GM12891 (cell line): ENCODE data around the gene KTN1.

Source experiments
- PAX5 ChIP-seq: IDR thresholded peaks from 2 replicates; pipeline ENCODE4 v1.6.1; 2011; ENCODE audit warnings: low read length, moderate library complexity, mild to moderate bottlenecking; ENCODE audit not compliant: insufficient read depth, severe bottlenecking
- POLR2A ChIP-seq: IDR thresholded peaks from 2 replicates; pipeline ENCODE4 v1.6.1; 2011; ENCODE audit warnings: low read depth, low read length, control low read depth
- POLR2AphosphoS5 ChIP-seq: IDR thresholded peaks from 2 replicates; pipeline ENCODE4 v1.6.1; 2011; ENCODE audit warnings: low read depth, low read length, control low read depth
- POU2F2 ChIP-seq: IDR thresholded peaks from 2 replicates; pipeline ENCODE4 v1.6.1; 2011; ENCODE audit warnings: low read depth, mild to moderate bottlenecking, control low read depth, low read length, moderate library complexity
- SPI1 ChIP-seq: IDR thresholded peaks from 2 replicates; pipeline ENCODE4 v1.6.1; 2011; ENCODE audit warnings: low read depth, low read length, control low read depth
- TAF1 ChIP-seq: IDR thresholded peaks from 2 replicates; pipeline ENCODE4 v1.6.1; 2011; ENCODE audit warnings: low read depth, low read length, control low read depth

DNA sequence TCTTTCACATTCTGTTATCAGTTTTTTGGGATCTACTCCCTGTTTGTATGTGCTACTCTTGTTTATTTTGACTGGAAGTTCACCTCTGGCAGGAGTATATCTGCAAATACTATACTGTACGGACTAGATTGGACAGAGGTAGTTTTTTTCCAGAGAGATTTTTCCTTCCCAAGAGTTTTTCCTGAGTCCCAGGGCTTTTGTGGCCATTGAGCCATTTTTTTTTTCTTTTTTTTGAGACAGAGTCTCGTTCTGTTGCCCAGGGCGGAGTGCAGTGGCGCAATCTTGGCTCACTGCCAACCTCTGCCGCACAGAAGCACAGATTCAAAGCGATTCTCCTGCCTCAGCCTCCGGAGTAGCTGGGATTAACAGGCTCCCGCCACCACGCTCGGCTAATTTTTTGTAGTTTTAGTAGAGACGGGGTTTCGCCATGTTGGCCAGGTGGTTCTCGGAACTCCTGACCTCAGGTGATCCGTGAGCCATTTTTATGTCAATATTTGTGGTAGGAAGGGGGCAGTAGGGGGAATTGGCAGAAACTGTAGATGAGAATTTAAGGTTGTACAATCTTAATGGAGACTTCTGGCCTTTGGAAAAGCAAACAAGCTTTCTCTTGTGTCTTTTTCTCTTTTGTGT is 19.4 kb downstream of the KTN1 start:
- no peak for TF ChIP-seq TAF1
- no peak for TF ChIP-seq POLR2AphosphoS5
- TF ChIP-seq POLR2A = no peak
- no peak for TF ChIP-seq PAX5
- TF ChIP-seq POU2F2 = no peak
- no peak for TF ChIP-seq SPI1
